IMR-90 (cell line): ENCODE results near the gene ACTRT2. TPM values are rescaled to one million over a fixed set of nuclear protein-coding genes. Genes with fewer than 3 reads are reported as not detected.

Source experiments
- ATAC-seq: fragments of 200-7000 bp; cut with Tn5 transposase; 2 replicates; pipeline ENCODE4 v1.9.1; 2020; ENCODE audit warnings: low read depth, mild to moderate bottlenecking, moderate library complexity
- BruUV-seq: library from RNA; stranded (reverse); fragments of 400-500 nt; replicated peaks from 2 replicates; lab custom pipeline; 2021; lab: Mats Ljungman, UMichigan
- CTCF ChIA-PET: fragments of 300-600 bp; formaldehyde crosslinking; extraction: SDS; loops from one replicate; lab custom pipeline; 2021; ENCODE audit warnings: antibody characterized with exemption; lab: Yijun Ruan, JAX
- POLR2A ChIA-PET: fragments of 300-600 bp; sonication (Branson Sonifier 250); formaldehyde crosslinking; loops from one replicate; lab custom pipeline; 2022; ENCODE audit warnings: antibody characterized with exemption; ENCODE audit not compliant: unreplicated experiment; lab: Charles Lee
- DNase-seq: peaks from one replicate; pipeline ENCODE4 v3.0.0; 2013
- H2AFZ ChIP-seq: replicated peaks from 2 replicates; pipeline ENCODE3; 2013; ENCODE audit warnings: low read length, mild to moderate bottlenecking; ENCODE audit not compliant: poor library complexity
- H2AK5ac ChIP-seq: 2 replicates; pipeline ENCODE4 v1.6.1; 2013; ENCODE audit warnings: low read depth, low read length, inconsistent platforms
- H2AK9ac ChIP-seq: replicated peaks from 2 replicates; pipeline ENCODE3; 2013; ENCODE audit warnings: mild to moderate bottlenecking, low read depth, low read length, moderate library complexity; ENCODE audit not compliant: poor library complexity
- H2BK120ac ChIP-seq: 2 replicates; pipeline ENCODE4 v1.6.1; 2013; ENCODE audit warnings: low read depth, low read length, inconsistent platforms
- H2BK15ac ChIP-seq: 3 replicates; pipeline ENCODE4 v1.6.1; 2013; ENCODE audit warnings: low read depth, low read length, inconsistent platforms
- H2BK20ac ChIP-seq: 2 replicates; pipeline ENCODE4 v1.6.1; 2013; ENCODE audit warnings: low read depth, mild to moderate bottlenecking, inconsistent platforms, low read length, moderate library complexity
- H2BK5ac ChIP-seq: 2 replicates; pipeline ENCODE4 v1.6.1; 2013; ENCODE audit warnings: mild to moderate bottlenecking, low read depth, low read length, inconsistent platforms; ENCODE audit not compliant: poor library complexity, severe bottlenecking
- H3K14ac ChIP-seq: replicated peaks from 2 replicates; pipeline ENCODE4 v1.6.1; 2013; ENCODE audit warnings: low read depth, low read length, inconsistent platforms
- H3K18ac ChIP-seq: 2 replicates; pipeline ENCODE4 v1.6.1; 2013; ENCODE audit warnings: low read depth, low read length, control low read depth
- H3K23ac ChIP-seq: 2 replicates; pipeline ENCODE4 v1.6.1; 2013; ENCODE audit warnings: low read depth, low read length, inconsistent platforms
- H3K27ac ChIP-seq: 2 replicates; pipeline ENCODE4 v1.5.1; 2013; ENCODE audit warnings: mild to moderate bottlenecking, control low read depth, low read length; ENCODE audit not compliant: insufficient read depth
- H3K27me3 ChIP-seq: 2 replicates; pipeline ENCODE4 v1.6.1; 2013; ENCODE audit warnings: low read length; ENCODE audit not compliant: control insufficient read depth, insufficient read depth
- H3K36me3 ChIP-seq: 2 replicates; pipeline ENCODE4 v1.6.1; 2013; ENCODE audit warnings: low read length, mixed read lengths; ENCODE audit not compliant: control insufficient read depth, insufficient read depth
- H3K4ac ChIP-seq: 2 replicates; pipeline ENCODE4 v1.6.1; 2013; ENCODE audit warnings: low read depth, low read length, inconsistent platforms
- H3K4me1 ChIP-seq: 2 replicates; pipeline ENCODE4 v1.6.1; 2013; ENCODE audit warnings: low read length, mixed read lengths; ENCODE audit not compliant: control insufficient read depth, insufficient read depth
- H3K4me2 ChIP-seq: 2 replicates; pipeline ENCODE4 v1.6.1; 2013; ENCODE audit warnings: low read depth, mild to moderate bottlenecking, control low read depth, low read length, moderate library complexity
- H3K4me3 ChIP-seq: 2 replicates; pipeline ENCODE4 v1.5.1; 2013; ENCODE audit warnings: low read depth, mild to moderate bottlenecking, control low read depth, low read length, moderate library complexity; ENCODE audit not compliant: insufficient read depth
- H3K56ac ChIP-seq: 2 replicates; pipeline ENCODE4 v1.6.1; 2013; ENCODE audit warnings: low read length, inconsistent platforms; ENCODE audit not compliant: insufficient read depth; ENCODE audit errors: extremely low read depth
- H3K79me1 ChIP-seq, 2 experiments: 2 replicates each; pipeline ENCODE4 v1.6.1; 2013; ENCODE audit warnings: low read length in 2 of 2, inconsistent platforms in 1 of 2, low read depth in 1 of 2
- H3K9ac ChIP-seq: 2 replicates; pipeline ENCODE4 v1.6.1; 2013; ENCODE audit warnings: low read depth, low read length, control low read depth
- H3K9me1 ChIP-seq: 2 replicates; pipeline ENCODE4 v1.6.1; 2013; ENCODE audit warnings: low read length, inconsistent platforms; ENCODE audit not compliant: insufficient read depth
- H3K9me3 ChIP-seq: 2 replicates; pipeline ENCODE4 v1.6.1; 2013; ENCODE audit warnings: low read length; ENCODE audit not compliant: control insufficient read depth, insufficient read depth
- H4K20me1 ChIP-seq: 2 replicates; pipeline ENCODE4 v1.6.1; 2013; ENCODE audit warnings: low read length, inconsistent platforms; ENCODE audit not compliant: insufficient read depth
- H4K5ac ChIP-seq: 2 replicates; pipeline ENCODE4 v1.6.1; 2013; ENCODE audit warnings: mild to moderate bottlenecking, low read depth, low read length, control low read depth
- H4K8ac ChIP-seq, 2 experiments: 2 replicates each; pipeline ENCODE4 v1.6.1; 2013; ENCODE audit warnings: low read depth in 2 of 2, low read length in 2 of 2, control low read depth in 1 of 2, inconsistent platforms in 1 of 2
- H4K91ac ChIP-seq: 2 replicates; pipeline ENCODE4 v1.6.1; 2013; ENCODE audit warnings: low read depth, low read length, inconsistent platforms; ENCODE audit not compliant: insufficient read depth
- BHLHE40 ChIP-seq: fragments of 150-350 bp; IDR thresholded peaks from 2 replicates; pipeline ENCODE4 v1.6.1; 2016; ENCODE audit warnings: mild to moderate bottlenecking, low read depth, low read length
- CEBPB ChIP-seq: IDR thresholded peaks from 2 replicates; pipeline ENCODE4 v1.6.1; 2012; ENCODE audit warnings: low read depth, low read length, improper control_type of control experiment
- CHD1 ChIP-seq: IDR thresholded peaks from 2 replicates; pipeline ENCODE4 v1.6.1; 2012; ENCODE audit warnings: low read depth, low read length, improper control_type of control experiment
- CTCF ChIP-seq: conservative IDR thresholded peaks from 2 replicates; pipeline ENCODE4 v1.5.1; 2012; ENCODE audit warnings: mild to moderate bottlenecking, low read depth, low read length, improper control_type of control experiment
- FOS ChIP-seq: fragments of 150-350 bp; IDR thresholded peaks from 2 replicates; pipeline ENCODE4 v1.6.1; 2016; ENCODE audit warnings: low read depth, low read length
- MAFK ChIP-seq: IDR thresholded peaks from 2 replicates; pipeline ENCODE4 v1.6.1; 2012; ENCODE audit warnings: low read depth, low read length, improper control_type of control experiment
- MAZ ChIP-seq: IDR thresholded peaks from 2 replicates; pipeline ENCODE4 v1.6.1; 2012; ENCODE audit warnings: low read depth, mild to moderate bottlenecking, low read length, improper control_type of control experiment, moderate library complexity, borderline replicate concordance
- MXI1 ChIP-seq: IDR thresholded peaks from 2 replicates; pipeline ENCODE4 v1.6.1; 2012; ENCODE audit warnings: low read depth, mild to moderate bottlenecking, low read length, moderate library complexity, borderline replicate concordance
- NFE2L2 ChIP-seq: fragments of 150-350 bp; IDR thresholded peaks from 2 replicates; pipeline ENCODE4 v1.6.1; 2016; ENCODE audit warnings: low read depth, mild to moderate bottlenecking, low read length
- POLR2A ChIP-seq: IDR thresholded peaks from 2 replicates; pipeline ENCODE4 v1.6.1; 2012; ENCODE audit warnings: mild to moderate bottlenecking, low read depth, low read length
- RAD21 ChIP-seq: IDR thresholded peaks from 2 replicates; pipeline ENCODE4 v1.6.1; 2012; ENCODE audit warnings: low read length, improper control_type of control experiment
- RCOR1 ChIP-seq: IDR thresholded peaks from 2 replicates; pipeline ENCODE4 v1.6.1; 2012; ENCODE audit warnings: mild to moderate bottlenecking, low read length, improper control_type of control experiment; ENCODE audit not compliant: insufficient replicate concordance
- RFX5 ChIP-seq: IDR thresholded peaks from 2 replicates; pipeline ENCODE4 v1.8.0; 2012; ENCODE audit warnings: low read depth, mild to moderate bottlenecking, low read length, moderate library complexity
- SMC3 ChIP-seq: fragments of 150-350 bp; IDR thresholded peaks from 2 replicates; pipeline ENCODE4 v1.6.1; 2016; ENCODE audit warnings: low read depth, mild to moderate bottlenecking, antibody characterized with exemption, low read length, moderate library complexity
- USF2 ChIP-seq: fragments of 150-350 bp; IDR thresholded peaks from 2 replicates; pipeline ENCODE4 v1.6.1; 2017; ENCODE audit warnings: mild to moderate bottlenecking, antibody characterized with exemption, low read length, low read depth
- WGBS, 2 experiments: methylation state at CpG; one replicate each; pipeline versions ENCODE4 v1.1.5 to v1.1.7; 2013; ENCODE audit warnings: missing lambda C conversion rate in 2 of 2; ENCODE audit not compliant: insufficient read length in 1 of 2; ENCODE audit errors: extremely low coverage in 2 of 2; 5-methylcytosine and 5-hydroxymethylcytosine counted together
- dilution Hi-C: fragments of 300-500 bp; cut with HindIII; formaldehyde crosslinking; loops from one replicate; pipeline ENCODE4 v1.14.3; 2018; ENCODE audit warnings: low sequenced_read_pairs; ENCODE audit not compliant: unreplicated experiment
- in situ Hi-C: fragments of 300-500 bp; cut with MboI; formaldehyde crosslinking; loops from 3 replicates; pipeline ENCODE4 v1.14.3; 2019; ENCODE audit warnings: low sequenced_read_pairs, inconsistent platforms, mixed read lengths
- intact Hi-C: fragments of 100-400 bp; cut with micrococcal nuclease; formaldehyde crosslinking; loops from 2 replicates; pipeline ENCODE4 v1.10.0; 2022
- polyA plus RNA-seq, 3 experiments: library from polyadenylated mRNA; depleted of rRNA; stranded (reverse); fragments of >200 nt; gene quantifications; 2 replicates each; pipeline ENCODE4 v1.2.3, GENCODE V29; 2012; ENCODE audit warnings: low replicate concordance in 1 of 3
- total RNA-seq: library from RNA; depleted of rRNA; stranded (reverse); fragments of >200 nt; gene quantifications from 2 replicates; pipeline ENCODE4 v1.2.3, GENCODE V29; 2012
- TF ChIP-seq, protein P1 (sequence below): fragments of 150-350 bp; IDR thresholded peaks from 2 replicates; pipeline ENCODE4 v1.6.1; 2016; ENCODE audit warnings: low read depth, mild to moderate bottlenecking, low read length, moderate library complexity, borderline replicate concordance

ACTRT2 gene
- total and polyA plus RNA-seq, 2 of the 4 experiments (the other 2 are of a cell fraction): not detected

GRCh38 chr1:3053986-3054385 is 32.7 kb downstream of the ACTRT2 start:
- Histone ChIP-seq H3K9me3 (peaks cover 2% of the 10 kb centered on the region; the same call in 1 of the 2 replicates), H3K14ac (no peak overlapping the region), H3K27me3 (no peaks in the 10 kb centered on the region), H4K20me1 (no peaks in the 10 kb centered on the region), H2AFZ (no peak overlapping the region), H2AK5ac (no peak overlapping the region), H3K23ac (no peak overlapping the region), H2BK5ac (no peak overlapping the region), H3K9me1 (no peaks in the 10 kb centered on the region), H3K56ac (no peak overlapping the region), H3K4ac (no peak overlapping the region), H4K91ac (no peak overlapping the region), H2BK15ac (no peak overlapping the region), H3K4me1 (no peaks in the 10 kb centered on the region), H3K4me2 (no peak overlapping the region), H2BK120ac (no peak overlapping the region), H4K5ac (no peak overlapping the region), H3K9ac (no peak overlapping the region), H2BK20ac (no peak overlapping the region), H2AK9ac (no peak overlapping the region), H3K4me3 (no peak overlapping the region), H3K18ac (no peak overlapping the region), H3K79me1 (no peaks in the 10 kb centered on the region), H3K27ac (no peak overlapping the region), H4K8ac (no peak overlapping the region), H3K36me3 (no peaks in the 10 kb centered on the region)
- dilution Hi-C loops: no loop called here
- in situ Hi-C loops: loop anchor here (25.0 kb wide), 1 partner anchor 617 kb away; no protein-coding TSS in a partner anchor
- BruUV-seq: no TSS peak
- ATAC-seq: no peak
- DNase-seq: no peak
- ChIA-PET CTCF (no interaction called here), POLR2A (no interaction called here)
- no CpG with 5 or more reads among the region's 6 CpGs for WGBS, 2 experiments
- intact Hi-C loops: no loop called here
- TF ChIP-seq RFX5: no peak
- TF ChIP-seq NFE2L2: no peak
- no peak for TF ChIP-seq MAZ
- no peak for TF ChIP-seq MAFK
- no peak for TF ChIP-seq BHLHE40
- no peak for TF ChIP-seq SMC3
- TF ChIP-seq RCOR1: no peak
- TF ChIP-seq, protein P1, sequence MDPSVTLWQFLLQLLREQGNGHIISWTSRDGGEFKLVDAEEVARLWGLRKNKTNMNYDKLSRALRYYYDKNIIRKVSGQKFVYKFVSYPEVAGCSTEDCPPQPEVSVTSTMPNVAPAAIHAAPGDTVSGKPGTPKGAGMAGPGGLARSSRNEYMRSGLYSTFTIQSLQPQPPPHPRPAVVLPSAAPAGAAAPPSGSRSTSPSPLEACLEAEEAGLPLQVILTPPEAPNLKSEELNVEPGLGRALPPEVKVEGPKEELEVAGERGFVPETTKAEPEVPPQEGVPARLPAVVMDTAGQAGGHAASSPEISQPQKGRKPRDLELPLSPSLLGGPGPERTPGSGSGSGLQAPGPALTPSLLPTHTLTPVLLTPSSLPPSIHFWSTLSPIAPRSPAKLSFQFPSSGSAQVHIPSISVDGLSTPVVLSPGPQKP: no peak
- TF ChIP-seq POLR2A: no peak
- TF ChIP-seq CTCF: no peak
- TF ChIP-seq RAD21: no peak
- TF ChIP-seq FOS: no peak
- no peak for TF ChIP-seq USF2
- TF ChIP-seq CEBPB: no peak
- no peak for TF ChIP-seq MXI1
- no peak for TF ChIP-seq CHD1
